ENCODE results near the gene PTPRN2. TPM values are rescaled to one million over a fixed set of nuclear protein-coding genes. Genes with fewer than 3 reads are reported as not detected.

Gene PTPRN2
- total RNA-seq, 1 donor: 0.09 TPM

DNA sequence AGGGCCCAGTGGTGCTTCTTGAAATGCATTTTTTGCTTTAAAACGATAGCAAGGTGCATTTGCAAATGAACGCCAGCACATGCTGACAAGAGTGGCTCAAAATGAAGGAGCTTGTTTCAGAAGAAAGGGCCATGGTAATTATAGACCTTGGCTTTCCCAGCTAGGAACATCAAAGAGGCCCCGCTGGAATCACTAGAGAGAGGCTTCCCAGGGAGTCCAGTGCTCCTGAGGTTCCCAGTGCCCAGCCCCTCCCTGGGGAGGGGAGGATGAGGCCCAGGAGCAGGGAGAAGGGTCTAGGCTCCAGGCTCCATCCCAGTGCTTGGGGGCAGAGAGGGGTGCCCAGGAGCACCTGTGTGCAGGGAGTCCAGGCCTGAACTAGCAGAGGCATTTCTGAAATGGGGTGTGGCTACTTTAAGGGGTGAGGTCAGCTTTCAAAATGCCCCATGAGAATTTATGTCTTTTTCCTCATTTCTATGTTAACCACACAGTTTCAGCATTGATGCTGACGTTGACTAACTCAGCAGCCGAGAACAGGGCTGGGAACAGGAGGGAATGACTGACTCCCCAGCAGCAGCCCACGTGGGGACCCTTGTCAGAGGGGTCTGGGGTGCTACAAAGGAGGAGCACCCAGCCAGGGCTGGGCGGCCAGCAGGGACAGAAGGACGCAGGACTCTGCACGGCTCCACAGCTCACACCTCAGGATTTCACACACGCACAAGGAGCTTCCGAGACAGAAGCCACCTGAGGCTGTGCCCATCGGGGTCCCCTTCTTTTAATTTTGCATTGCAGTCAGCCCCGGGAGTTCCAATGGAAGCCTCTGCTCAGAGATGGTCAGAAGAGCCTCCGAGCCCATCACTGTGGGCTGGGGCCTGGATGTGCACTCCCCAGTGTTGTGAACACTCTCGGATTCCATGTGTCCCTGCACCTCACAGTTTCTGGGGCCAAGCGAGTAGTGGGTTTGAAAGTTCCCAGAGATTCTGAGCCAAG, 570.2 kb downstream of the PTPRN2 start:
- TF ChIP-seq, protein P1, sequence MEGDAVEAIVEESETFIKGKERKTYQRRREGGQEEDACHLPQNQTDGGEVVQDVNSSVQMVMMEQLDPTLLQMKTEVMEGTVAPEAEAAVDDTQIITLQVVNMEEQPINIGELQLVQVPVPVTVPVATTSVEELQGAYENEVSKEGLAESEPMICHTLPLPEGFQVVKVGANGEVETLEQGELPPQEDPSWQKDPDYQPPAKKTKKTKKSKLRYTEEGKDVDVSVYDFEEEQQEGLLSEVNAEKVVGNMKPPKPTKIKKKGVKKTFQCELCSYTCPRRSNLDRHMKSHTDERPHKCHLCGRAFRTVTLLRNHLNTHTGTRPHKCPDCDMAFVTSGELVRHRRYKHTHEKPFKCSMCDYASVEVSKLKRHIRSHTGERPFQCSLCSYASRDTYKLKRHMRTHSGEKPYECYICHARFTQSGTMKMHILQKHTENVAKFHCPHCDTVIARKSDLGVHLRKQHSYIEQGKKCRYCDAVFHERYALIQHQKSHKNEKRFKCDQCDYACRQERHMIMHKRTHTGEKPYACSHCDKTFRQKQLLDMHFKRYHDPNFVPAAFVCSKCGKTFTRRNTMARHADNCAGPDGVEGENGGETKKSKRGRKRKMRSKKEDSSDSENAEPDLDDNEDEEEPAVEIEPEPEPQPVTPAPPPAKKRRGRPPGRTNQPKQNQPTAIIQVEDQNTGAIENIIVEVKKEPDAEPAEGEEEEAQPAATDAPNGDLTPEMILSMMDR (IDR thresholded peaks at IDR 0.05; ENCODE audit: insufficient read depth, low read length): no peak
- H3K4me3 ChIP-seq (ENCODE audit: low read depth, low read length): no peak overlapping the region
- no peak for DNase-seq (ENCODE audit: low read depth)

DNA sequence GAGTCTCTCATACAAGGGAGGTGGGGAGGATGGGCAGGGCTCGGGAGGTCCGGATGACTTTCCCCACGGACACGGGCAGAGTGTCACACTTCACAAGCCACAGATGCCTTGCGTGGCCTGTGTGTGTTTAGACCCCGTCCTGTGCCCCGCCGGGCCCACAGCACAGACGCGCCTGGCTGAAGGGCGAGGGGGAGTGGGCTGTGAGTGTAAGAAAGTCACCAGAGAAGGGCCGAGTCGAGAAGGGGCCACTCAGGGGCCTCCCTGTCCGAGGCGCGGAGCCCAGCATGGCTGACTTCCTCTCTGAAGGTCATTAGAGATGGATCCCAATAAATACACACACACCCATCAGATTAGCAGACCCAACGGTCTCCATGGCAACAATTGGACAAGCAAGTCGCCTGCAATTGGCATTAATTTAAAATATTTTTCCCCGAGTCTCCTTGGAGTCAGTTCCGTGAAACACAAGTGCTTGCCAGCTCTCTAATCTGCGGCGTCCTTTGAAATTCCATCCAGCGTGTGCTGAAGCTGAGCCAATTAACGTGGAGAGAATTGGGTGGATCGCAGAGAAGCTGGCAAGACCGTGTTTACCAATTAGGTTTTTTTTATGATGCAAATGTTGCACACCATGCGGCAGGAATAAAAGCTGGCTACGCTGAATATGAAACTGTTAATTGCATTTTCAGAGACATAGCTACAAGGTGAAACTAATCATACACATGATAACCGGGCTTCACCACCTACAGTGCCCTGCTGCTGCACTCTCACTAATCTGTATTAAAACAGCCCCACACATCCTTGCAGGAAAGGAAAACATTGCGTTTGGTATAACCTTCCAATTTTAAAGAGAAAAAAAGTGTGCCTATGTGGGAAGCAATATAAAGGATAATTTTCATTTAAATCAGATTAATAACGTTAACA, 571.2 kb downstream of the PTPRN2 start:
- H3K4me3 ChIP-seq (ENCODE audit: low read depth, low read length): no peak overlapping the region
- TF ChIP-seq, protein P1 (IDR thresholded peaks at IDR 0.05; ENCODE audit: insufficient read depth, low read length): no peak
- no peak for DNase-seq (ENCODE audit: low read depth)

GRCh38 chr7:158015403-158016179, 572.0 kb downstream of the PTPRN2 start:
- TF ChIP-seq, protein P1 (IDR thresholded peaks at IDR 0.05; ENCODE audit: insufficient read depth, low read length): no peak
- DNase-seq (ENCODE audit: low read depth): no peak

GRCh38 chr7:158014976-158015375, 572.6 kb downstream of the PTPRN2 start:
- TF ChIP-seq, protein P1 (IDR thresholded peaks at IDR 0.05; ENCODE audit: insufficient read depth, low read length): no peak
- H3K4me3 ChIP-seq (ENCODE audit: low read depth, low read length): no peak overlapping the region
- no peak for DNase-seq (ENCODE audit: low read depth)

More at GRCh38 chr7:158015403-158016179, 572.0 kb downstream of the PTPRN2 start:
- no peak overlapping the region for H3K4me3 ChIP-seq (ENCODE audit: low read depth, low read length)

- DNase-seq (ENCODE audit: low read depth): no peak
- TF ChIP-seq, protein P1 (IDR thresholded peaks at IDR 0.05; ENCODE audit: insufficient read depth, low read length): no peak
Observed at GRCh38 chr7:158013085-158013668, 574.4 kb downstream of the PTPRN2 start.

DNA sequence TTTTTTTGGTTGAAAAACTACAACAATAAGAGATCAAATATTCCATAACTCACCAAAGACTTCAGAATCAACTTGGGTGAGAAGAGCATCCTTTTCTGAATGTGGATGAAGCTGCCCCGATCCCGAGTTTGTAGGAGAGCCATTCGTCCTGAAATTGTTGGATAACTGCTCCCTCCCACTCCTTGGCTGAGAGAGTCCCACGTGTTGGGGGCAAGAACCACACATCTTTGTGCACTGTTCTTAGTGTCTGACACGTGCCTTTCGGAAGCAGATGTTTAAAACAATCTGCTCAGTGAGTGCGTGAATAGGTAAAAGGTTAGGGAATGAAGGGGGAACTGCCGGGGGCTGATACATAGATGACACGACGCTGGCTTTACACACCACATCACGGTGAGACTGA, 575.7 kb downstream of the PTPRN2 start:
- DNase-seq (ENCODE audit: low read depth): no peak
- TF ChIP-seq, protein P1 (IDR thresholded peaks at IDR 0.05; ENCODE audit: insufficient read depth, low read length): no peak
- H3K4me3 ChIP-seq (ENCODE audit: low read depth, low read length): no peak overlapping the region

More at GRCh38 chr7:158013085-158013668, 574.4 kb downstream of the PTPRN2 start:
- H3K4me3 ChIP-seq (ENCODE audit: low read depth, low read length): no peak overlapping the region

Measured in fibroblast of the aortic adventitia (primary cell).